DOHH2 (cell line): ENCODE results near the gene HMCES.

Experiments
- H3F3A ChIP-seq: fragments of 200-600 bp; sonication (generic), shearing (Covaris generic); 2 replicates; pipeline ENCODE4 v1.6.0; 2016; ENCODE audit warnings: antibody characterized with exemption, mild to moderate bottlenecking; ENCODE audit not compliant: control insufficient read depth, insufficient read depth
- H3K27ac ChIP-seq: fragments of 200-600 bp; sonication (generic); 2 replicates; pipeline ENCODE4 v1.5.1; 2014; ENCODE audit warnings: low read depth, mild to moderate bottlenecking, low read length, moderate library complexity
- H3K27me3 ChIP-seq: fragments of 200-600 bp; sonication (generic); 2 replicates; pipeline ENCODE4 v1.6.1; 2014; ENCODE audit warnings: mild to moderate bottlenecking, low read length, mixed read lengths; ENCODE audit not compliant: control insufficient read depth
- H3K36me3 ChIP-seq: fragments of 200-600 bp; sonication (generic); 2 replicates; pipeline ENCODE4 v1.6.1; 2014; ENCODE audit warnings: mild to moderate bottlenecking, low read length, moderate library complexity, mixed read lengths; ENCODE audit not compliant: control insufficient read depth
- H3K4me1 ChIP-seq: fragments of 200-600 bp; sonication (generic); 2 replicates; pipeline ENCODE4 v1.6.1; 2014; ENCODE audit warnings: mild to moderate bottlenecking, low read length, mixed read lengths; ENCODE audit not compliant: control insufficient read depth
- H3K4me2 ChIP-seq: fragments of 200-600 bp; sonication (generic); 2 replicates; pipeline ENCODE4 v1.6.0; 2014; ENCODE audit warnings: mild to moderate bottlenecking, low read length, moderate library complexity
- H3K4me3 ChIP-seq: fragments of 200-600 bp; sonication (generic); 2 replicates; pipeline ENCODE4 v1.5.1; 2014; ENCODE audit warnings: mild to moderate bottlenecking, low read length, mixed read lengths
- H3K79me2 ChIP-seq: fragments of 200-600 bp; sonication (generic); 2 replicates; pipeline ENCODE4 v1.6.1; 2014; ENCODE audit warnings: mild to moderate bottlenecking, low read length, mixed read lengths; ENCODE audit not compliant: control insufficient read depth
- H3K9me2 ChIP-seq: fragments of 200-600 bp; sonication (generic); replicated peaks from 2 replicates; pipeline ENCODE4 v1.6.1; 2014; ENCODE audit warnings: mild to moderate bottlenecking, low read length, mixed read lengths; ENCODE audit not compliant: control insufficient read depth
- H3K9me3 ChIP-seq: fragments of 200-600 bp; sonication (generic); 2 replicates; pipeline ENCODE4 v1.6.1; 2014; ENCODE audit warnings: antibody characterized with exemption, low read length, mixed read lengths; ENCODE audit not compliant: control insufficient read depth, insufficient read depth
- H4K20me1 ChIP-seq: fragments of 200-600 bp; sonication (generic); 2 replicates; pipeline ENCODE4 v1.6.0; 2014; ENCODE audit warnings: low read depth, mild to moderate bottlenecking, antibody characterized with exemption, low read length, moderate library complexity; ENCODE audit not compliant: control insufficient read depth, insufficient read depth
- EZH2phosphoT487 ChIP-seq: fragments of 200-600 bp; sonication (generic); IDR thresholded peaks from 2 replicates; pipeline ENCODE4 v1.6.1; 2017; ENCODE audit warnings: borderline replicate concordance, mild to moderate bottlenecking, antibody characterized with exemption, low read length, moderate library complexity, mixed read lengths
- TF ChIP-seq, protein P1 (sequence below): fragments of 200-600 bp; sonication (generic); IDR thresholded peaks from one replicate; pipeline ENCODE4 v1.5.1; 2014; ENCODE audit warnings: antibody characterized with exemption, mild to moderate bottlenecking, low read depth, low read length; ENCODE audit not compliant: poor library complexity, severe bottlenecking

Gene HMCES

DNA sequence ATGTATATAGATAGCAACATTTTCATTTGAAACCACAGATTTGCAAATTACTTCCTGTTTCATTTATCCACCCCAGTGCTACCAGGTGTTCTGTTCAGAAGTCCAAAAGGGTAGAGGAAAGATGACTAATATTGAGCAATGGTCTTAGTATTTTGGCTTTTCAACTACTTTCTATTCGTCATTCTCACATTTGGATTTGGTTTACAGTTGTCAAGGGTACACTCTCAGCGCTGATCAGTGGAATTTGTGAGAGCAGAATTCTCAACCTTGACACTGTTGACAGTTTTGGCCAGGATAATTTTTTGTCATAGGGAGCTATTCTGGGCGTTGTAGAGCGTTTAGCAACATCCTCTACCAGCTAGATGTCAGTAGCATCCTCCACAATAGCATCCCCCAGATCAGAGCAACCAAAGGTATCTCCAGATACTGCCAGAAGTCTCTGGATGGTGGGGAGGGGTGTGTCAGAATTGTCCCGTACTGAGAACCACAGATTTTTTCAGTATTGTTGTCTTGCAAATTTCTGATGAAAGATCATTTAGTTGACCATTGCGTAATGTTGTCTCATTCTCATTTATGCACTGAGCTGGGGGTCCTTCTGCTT, 4.2 kb downstream of the HMCES start:
- Histone ChIP-seq H3K36me3 (peaks cover 80% of the 10 kb centered on the region), H3K4me1 (peaks cover 52% of the 10 kb centered on the region), H3K9me3 (no peaks in the 10 kb centered on the region), H3K79me2 (peaks cover 84% of the 10 kb centered on the region), H3K27ac (peak overlapping the region; percentile 95), H3K4me3 (peak overlapping the region; percentile 99), H3F3A (peaks cover 37% of the 10 kb centered on the region), H4K20me1 (peaks cover 33% of the 10 kb centered on the region), H3K4me2 (peak overlapping the region; percentile 89), H3K9me2 (no peaks in the 10 kb centered on the region), H3K27me3 (no peaks in the 10 kb centered on the region)
- TF ChIP-seq, protein P1, sequence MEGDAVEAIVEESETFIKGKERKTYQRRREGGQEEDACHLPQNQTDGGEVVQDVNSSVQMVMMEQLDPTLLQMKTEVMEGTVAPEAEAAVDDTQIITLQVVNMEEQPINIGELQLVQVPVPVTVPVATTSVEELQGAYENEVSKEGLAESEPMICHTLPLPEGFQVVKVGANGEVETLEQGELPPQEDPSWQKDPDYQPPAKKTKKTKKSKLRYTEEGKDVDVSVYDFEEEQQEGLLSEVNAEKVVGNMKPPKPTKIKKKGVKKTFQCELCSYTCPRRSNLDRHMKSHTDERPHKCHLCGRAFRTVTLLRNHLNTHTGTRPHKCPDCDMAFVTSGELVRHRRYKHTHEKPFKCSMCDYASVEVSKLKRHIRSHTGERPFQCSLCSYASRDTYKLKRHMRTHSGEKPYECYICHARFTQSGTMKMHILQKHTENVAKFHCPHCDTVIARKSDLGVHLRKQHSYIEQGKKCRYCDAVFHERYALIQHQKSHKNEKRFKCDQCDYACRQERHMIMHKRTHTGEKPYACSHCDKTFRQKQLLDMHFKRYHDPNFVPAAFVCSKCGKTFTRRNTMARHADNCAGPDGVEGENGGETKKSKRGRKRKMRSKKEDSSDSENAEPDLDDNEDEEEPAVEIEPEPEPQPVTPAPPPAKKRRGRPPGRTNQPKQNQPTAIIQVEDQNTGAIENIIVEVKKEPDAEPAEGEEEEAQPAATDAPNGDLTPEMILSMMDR = no peak
- no peak for TF ChIP-seq EZH2phosphoT487

- Histone ChIP-seq H3K79me2 (peaks cover 67% of the 10 kb centered on the region), H3K27me3 (no peaks in the 10 kb centered on the region), H4K20me1 (peaks cover 33% of the 10 kb centered on the region), H3K36me3 (peaks cover 82% of the 10 kb centered on the region), H3K9me3 (no peaks in the 10 kb centered on the region), H3K4me2 (no peak overlapping the region), H3K9me2 (no peaks in the 10 kb centered on the region), H3K4me1 (peaks cover 38% of the 10 kb centered on the region), H3K4me3 (no peak overlapping the region), H3F3A (peaks cover 20% of the 10 kb centered on the region), H3K27ac (no peak overlapping the region)
- no peak for TF ChIP-seq EZH2phosphoT487
- TF ChIP-seq, protein P1 = no peak
Observed at GRCh38 chr3:129286081-129286480, 7.4 kb downstream of the HMCES start.

GRCh38 chr3:129288446-129288845, 9.8 kb downstream of the HMCES start:
- Histone ChIP-seq H3K4me1 (peaks cover 14% of the 10 kb centered on the region), H3F3A (no peaks in the 10 kb centered on the region; the same call in 1 of the 2 replicates), H4K20me1 (peaks cover 30% of the 10 kb centered on the region), H3K27me3 (no peaks in the 10 kb centered on the region), H3K79me2 (peaks cover 66% of the 10 kb centered on the region), H3K4me2 (no peak overlapping the region), H3K36me3 (peaks cover 90% of the 10 kb centered on the region), H3K27ac (no peak overlapping the region), H3K9me3 (no peaks in the 10 kb centered on the region), H3K4me3 (no peak overlapping the region), H3K9me2 (no peaks in the 10 kb centered on the region)
- TF ChIP-seq EZH2phosphoT487 = no peak
- TF ChIP-seq, protein P1 = no peak
